ENCODE results near the gene KLHL14.

DNA sequence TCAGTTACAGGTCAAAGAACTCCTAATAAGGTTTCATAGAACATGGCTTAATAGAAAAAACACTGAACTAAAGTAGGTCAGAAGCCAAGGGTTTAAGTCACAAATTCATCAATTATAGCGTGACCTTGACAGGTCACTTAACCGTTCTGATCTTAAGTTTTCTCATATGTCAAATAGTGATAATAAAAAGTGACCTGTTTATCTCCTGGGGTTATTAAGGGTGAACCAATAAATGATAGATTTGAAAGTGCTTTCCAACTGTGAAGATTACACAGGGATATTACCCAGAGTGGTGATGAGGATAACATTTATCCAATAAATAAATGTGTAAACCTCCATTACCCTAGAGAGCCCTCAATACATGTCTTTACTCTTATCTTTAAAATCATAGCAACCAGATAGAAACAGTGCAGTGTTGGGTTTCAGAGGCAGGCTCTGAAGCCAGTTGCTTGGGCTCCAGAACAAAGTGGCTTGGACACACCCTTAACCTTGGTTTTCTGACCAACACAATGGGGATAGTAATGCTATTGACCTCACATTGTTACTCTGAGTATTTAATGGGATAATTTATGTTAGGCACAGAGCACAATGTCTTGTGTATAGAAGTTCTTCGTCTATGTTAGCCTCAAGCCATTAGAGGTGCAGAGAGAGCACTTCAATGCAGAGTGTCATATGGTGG is 48.6 kb downstream of the KLHL14 start:
- TF ChIP-seq, protein P1, sequence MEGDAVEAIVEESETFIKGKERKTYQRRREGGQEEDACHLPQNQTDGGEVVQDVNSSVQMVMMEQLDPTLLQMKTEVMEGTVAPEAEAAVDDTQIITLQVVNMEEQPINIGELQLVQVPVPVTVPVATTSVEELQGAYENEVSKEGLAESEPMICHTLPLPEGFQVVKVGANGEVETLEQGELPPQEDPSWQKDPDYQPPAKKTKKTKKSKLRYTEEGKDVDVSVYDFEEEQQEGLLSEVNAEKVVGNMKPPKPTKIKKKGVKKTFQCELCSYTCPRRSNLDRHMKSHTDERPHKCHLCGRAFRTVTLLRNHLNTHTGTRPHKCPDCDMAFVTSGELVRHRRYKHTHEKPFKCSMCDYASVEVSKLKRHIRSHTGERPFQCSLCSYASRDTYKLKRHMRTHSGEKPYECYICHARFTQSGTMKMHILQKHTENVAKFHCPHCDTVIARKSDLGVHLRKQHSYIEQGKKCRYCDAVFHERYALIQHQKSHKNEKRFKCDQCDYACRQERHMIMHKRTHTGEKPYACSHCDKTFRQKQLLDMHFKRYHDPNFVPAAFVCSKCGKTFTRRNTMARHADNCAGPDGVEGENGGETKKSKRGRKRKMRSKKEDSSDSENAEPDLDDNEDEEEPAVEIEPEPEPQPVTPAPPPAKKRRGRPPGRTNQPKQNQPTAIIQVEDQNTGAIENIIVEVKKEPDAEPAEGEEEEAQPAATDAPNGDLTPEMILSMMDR (IDR thresholded peaks at IDR 0.05; ENCODE audit: insufficient read depth, low read length, poor library complexity, severe bottlenecking): no peak
- no peak for TF ChIP-seq EZH2phosphoT487 (conservative IDR thresholded peaks at IDR 0.05; ENCODE audit: low read length)
